DMS79 treated with DMSO at 0.1 percent for 48 hours (cell line): ENCODE results near the gene MOV10L1.
A peak's percentile ranks its signal among the peaks of the same experiment; 100 is the strongest.

Experiments
- DNase-seq: peaks from one replicate; lab custom pipeline; 2025; lab: John Stamatoyannopoulos, UW

Gene MOV10L1

GRCh38 chr22:50177537-50178470 lies 88.0 kb downstream of the MOV10L1 start:
- no peak for DNase-seq

GRCh38 chr22:50178471-50178864 lies 88.7 kb downstream of the MOV10L1 start:
- DNase-seq: no peak

GRCh38 chr22:50178871-50179869 lies 89.4 kb downstream of the MOV10L1 start:
- DNase-seq: no peak

GRCh38 chr22:50179937-50180726 lies 90.3 kb downstream of the MOV10L1 start:
- DNase-seq: no peak

- no peak for DNase-seq
Observed at GRCh38 chr22:50180727-50181521, 91.1 kb downstream of the MOV10L1 start.

- no peak for DNase-seq
Observed at GRCh38 chr22:50182176-50183081, 92.6 kb downstream of the MOV10L1 start.

GRCh38 chr22:50183141-50183971 lies 93.5 kb downstream of the MOV10L1 start:
- DNase-seq: no peak

- no peak for DNase-seq
Observed at GRCh38 chr22:50184004-50184901, 94.4 kb downstream of the MOV10L1 start.

- no peak for DNase-seq
Observed at GRCh38 chr22:50184902-50185374, 95.1 kb downstream of the MOV10L1 start.

GRCh38 chr22:50185375-50186087 lies 95.7 kb downstream of the MOV10L1 start, which contains the start of gene TRABD:
Gene TRABD, plus strand, starts transcription at chr22:50185913. Its CDS starts 7,148 bp downstream, at chr22:50193061.
- DNase-seq: peak; percentile 17

GRCh38 chr22:50186181-50186714 lies 96.4 kb downstream of the MOV10L1 start:
- no peak for DNase-seq

GRCh38 chr22:50186761-50187523 lies 97.1 kb downstream of the MOV10L1 start:
- DNase-seq: no peak

GRCh38 chr22:50188356-50188755 lies 98.5 kb downstream of the MOV10L1 start:
- DNase-seq: no peak

- DNase-seq: peak; percentile 10
Observed at GRCh38 chr22:50189184-50189848, 99.5 kb downstream of the MOV10L1 start.

GRCh38 chr22:50189849-50190181 lies 100.0 kb downstream of the MOV10L1 start:
- no peak for DNase-seq
